Mucosa of descending colon (tissue), 3 donors: Measurements from ENCODE around the gene DYDC2. TPM values are rescaled to one million over a fixed set of nuclear protein-coding genes. Genes with fewer than 3 reads are reported as not detected.

Experiments
- ATAC-seq: fragments of 200-7000 bp; cut with Tn5 transposase; one replicate; pipeline ENCODE4 v1.9.1; 2020; ENCODE audit warnings: mild to moderate bottlenecking, moderate library complexity
- DNase-seq, 3 donors: peaks; one replicate each; pipeline ENCODE4 v3.0.0-alpha.2; 2020
- H3K36me3 ChIP-seq: fragments of 200-600 bp; one replicate; pipeline ENCODE4 v1.8.0; 2021; ENCODE audit warnings: low read depth, mild to moderate bottlenecking
- H3K4me1 ChIP-seq: fragments of 200-600 bp; one replicate; pipeline ENCODE4 v1.8.0; 2021; ENCODE audit warnings: low read depth, mild to moderate bottlenecking
- H3K4me3 ChIP-seq: fragments of 200-600 bp; one replicate; pipeline ENCODE4 v1.8.0; 2021; ENCODE audit warnings: mild to moderate bottlenecking
- H3K9me3 ChIP-seq: fragments of 200-600 bp; one replicate; pipeline ENCODE4 v1.8.0; 2021; ENCODE audit warnings: mild to moderate bottlenecking
- intact Hi-C, 2 donors: fragments of 100-400 bp; cut with DNase I in 1 of 2; cut with micrococcal nuclease in 1 of 2; formaldehyde crosslinking; loops; one replicate each; pipeline versions ENCODE4 v1.11.0 to v1.11.1; 2022; cut with DNase I, micrococcal nuclease
- total RNA-seq, 3 donors: library from RNA; stranded (reverse); fragmentation: NEBNext Ultra II Directional in 2 of 3; extraction: Animal tissue kit (Norgen Biotek cat#: 25700) in 2 of 3; gene quantifications; one replicate each; pipeline versions ENCODE4 v1.2.1 to v1.2.4, GENCODE V29; 2021 to 2023
- TF ChIP-seq, protein P1 (sequence below): fragments of 200-600 bp; IDR thresholded peaks from one replicate; pipeline ENCODE4 v1.8.0; 2022; ENCODE audit warnings: antibody characterized with exemption, mild to moderate bottlenecking
- donor health status: DM: no; HTN: no; CAD: no; lungs with moderate emphysema.
- donor health status: DM: no; HTN: no; CAD: no.
- donor health status: DM: no; HTN: yes; CAD: no.

The DYDC2 gene
- total RNA-seq, 3 donors from 2014 or later, result not detected

DNA sequence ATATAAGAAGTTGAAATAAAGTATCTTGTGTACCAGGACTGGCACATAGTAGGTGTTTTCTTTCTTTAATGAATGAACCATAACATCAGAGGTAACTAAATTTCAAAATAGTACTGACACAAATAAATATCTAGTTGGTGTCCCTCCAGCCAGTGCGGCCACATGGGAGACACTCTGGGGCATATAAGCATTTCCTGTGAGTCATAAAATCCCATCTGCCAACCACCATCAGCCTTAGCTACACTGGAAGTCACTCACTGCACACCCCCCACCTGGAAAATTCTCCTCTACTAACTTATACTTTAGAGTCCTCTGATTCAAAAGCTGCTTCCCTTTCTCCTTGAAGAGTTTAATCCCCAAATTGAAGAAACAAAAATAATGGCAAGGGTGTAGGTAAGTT is 32.5 kb upstream of the DYDC2 start:
- Histone ChIP-seq H3K4me3 (no peak overlapping the region), H3K36me3 (no peaks in the 10 kb centered on the region), H3K9me3 (no peaks in the 10 kb centered on the region), H3K4me1 (no peaks in the 10 kb centered on the region)
- no peak for ATAC-seq
- TF ChIP-seq, protein P1, sequence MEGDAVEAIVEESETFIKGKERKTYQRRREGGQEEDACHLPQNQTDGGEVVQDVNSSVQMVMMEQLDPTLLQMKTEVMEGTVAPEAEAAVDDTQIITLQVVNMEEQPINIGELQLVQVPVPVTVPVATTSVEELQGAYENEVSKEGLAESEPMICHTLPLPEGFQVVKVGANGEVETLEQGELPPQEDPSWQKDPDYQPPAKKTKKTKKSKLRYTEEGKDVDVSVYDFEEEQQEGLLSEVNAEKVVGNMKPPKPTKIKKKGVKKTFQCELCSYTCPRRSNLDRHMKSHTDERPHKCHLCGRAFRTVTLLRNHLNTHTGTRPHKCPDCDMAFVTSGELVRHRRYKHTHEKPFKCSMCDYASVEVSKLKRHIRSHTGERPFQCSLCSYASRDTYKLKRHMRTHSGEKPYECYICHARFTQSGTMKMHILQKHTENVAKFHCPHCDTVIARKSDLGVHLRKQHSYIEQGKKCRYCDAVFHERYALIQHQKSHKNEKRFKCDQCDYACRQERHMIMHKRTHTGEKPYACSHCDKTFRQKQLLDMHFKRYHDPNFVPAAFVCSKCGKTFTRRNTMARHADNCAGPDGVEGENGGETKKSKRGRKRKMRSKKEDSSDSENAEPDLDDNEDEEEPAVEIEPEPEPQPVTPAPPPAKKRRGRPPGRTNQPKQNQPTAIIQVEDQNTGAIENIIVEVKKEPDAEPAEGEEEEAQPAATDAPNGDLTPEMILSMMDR, result no peak
- intact Hi-C loops, result no loop called here
- DNase-seq, result no peak

DNA sequence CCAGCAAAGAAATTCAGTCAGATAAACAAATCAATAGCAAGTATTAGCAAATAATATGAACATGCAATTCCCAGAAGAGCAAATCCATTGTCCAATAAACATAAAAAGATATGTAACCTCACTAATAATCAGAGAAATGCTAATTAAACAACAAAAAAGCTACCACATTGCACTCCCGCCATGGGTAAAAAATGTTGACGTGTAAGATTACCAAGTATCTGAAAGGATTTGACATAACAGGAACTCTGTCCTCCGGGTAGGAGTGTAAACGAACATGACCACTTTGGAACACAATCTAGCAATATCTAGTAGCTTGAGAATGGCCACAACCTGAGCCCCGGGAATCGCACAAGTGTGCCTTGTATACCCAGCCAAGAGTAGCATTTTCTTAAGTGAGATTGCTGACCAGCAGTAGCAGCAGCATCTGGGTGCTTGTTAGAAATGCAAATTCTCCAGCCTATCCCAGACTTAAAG is 31.7 kb upstream of the DYDC2 start:
- no peaks in the 10 kb centered on the region for H3K9me3 ChIP-seq
- ATAC-seq, result no peak
- TF ChIP-seq, protein P1, result no peak
- H3K4me1 ChIP-seq, result no peaks in the 10 kb centered on the region
- H3K36me3 ChIP-seq, result no peaks in the 10 kb centered on the region
- H3K4me3 ChIP-seq, result no peak overlapping the region
- intact Hi-C loops, result no loop called here
- no peak for DNase-seq

DNA sequence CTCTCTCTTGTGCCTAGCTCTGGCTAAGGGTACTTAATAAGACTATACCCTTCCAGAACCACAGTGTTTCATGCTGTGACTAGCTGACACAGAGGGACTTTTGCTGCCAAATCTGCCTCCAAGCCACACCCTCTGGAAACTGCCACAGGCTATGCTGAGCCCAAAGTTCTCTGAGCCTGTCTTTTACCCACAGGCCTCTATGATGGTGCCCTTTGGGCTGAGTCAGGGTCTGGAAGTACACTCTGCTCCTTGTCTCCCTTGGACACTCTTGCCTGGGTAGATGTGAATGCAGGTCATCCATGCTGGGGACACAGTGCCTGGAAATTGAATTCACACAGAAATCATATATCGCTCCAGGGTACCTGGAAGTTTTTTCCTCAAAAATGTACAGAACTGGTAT is 22.6 kb upstream of the DYDC2 start:
- H3K9me3 ChIP-seq, result no peaks in the 10 kb centered on the region
- TF ChIP-seq, protein P1, result no peak
- ATAC-seq (no peak), DNase-seq (no peak)
- H3K36me3 ChIP-seq, result no peaks in the 10 kb centered on the region
- H3K4me3 ChIP-seq, result no peak overlapping the region
- intact Hi-C loops, result no loop called here
- no peaks in the 10 kb centered on the region for H3K4me1 ChIP-seq

DNA sequence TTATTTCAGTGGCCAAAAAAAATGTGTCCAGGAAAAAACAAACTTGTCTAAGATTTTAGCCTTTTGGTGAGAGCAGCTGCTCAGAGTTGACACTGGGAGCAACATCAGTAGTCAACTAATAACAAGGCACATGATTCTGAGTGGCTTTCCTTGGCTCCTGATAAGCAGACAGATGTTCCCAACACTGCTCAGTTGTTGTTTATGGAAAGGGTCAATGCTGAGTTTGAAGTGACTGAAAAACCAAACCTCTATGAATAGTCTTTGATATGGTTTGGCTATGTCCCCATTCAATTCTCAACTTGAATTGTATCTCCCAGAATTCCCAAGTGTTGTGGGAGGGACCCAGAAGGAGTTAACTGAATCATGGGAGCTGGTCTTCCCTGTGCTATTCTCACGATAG is 12.3 kb upstream of the DYDC2 start:
- no peak for ATAC-seq
- intact Hi-C loops, result no loop called here
- Histone ChIP-seq H3K4me1 (no peaks in the 10 kb centered on the region), H3K9me3 (no peaks in the 10 kb centered on the region), H3K4me3 (no peak overlapping the region), H3K36me3 (no peaks in the 10 kb centered on the region)
- DNase-seq, result no peak
- TF ChIP-seq, protein P1, result no peak

DNA sequence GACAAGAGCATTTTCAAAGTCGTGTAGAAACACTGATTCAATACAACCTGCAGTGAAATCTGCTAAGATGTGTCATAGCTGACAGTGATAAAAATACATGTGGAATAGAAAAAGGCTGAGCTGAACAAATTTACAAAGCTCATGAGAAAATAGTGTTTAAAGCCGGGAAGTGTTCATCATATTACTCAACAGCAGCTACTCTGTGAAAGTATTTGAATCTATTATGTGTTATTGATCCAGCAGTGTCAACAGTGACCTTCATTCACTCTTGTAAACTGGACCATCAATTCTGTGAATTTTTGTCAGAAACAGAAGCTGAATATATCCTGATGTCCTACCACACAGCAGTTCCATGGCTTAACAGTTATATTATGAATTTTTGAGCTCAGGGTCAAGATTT is 11.7 kb upstream of the DYDC2 start:
- H3K9me3 ChIP-seq, result no peaks in the 10 kb centered on the region
- H3K4me1 ChIP-seq, result no peaks in the 10 kb centered on the region
- H3K4me3 ChIP-seq, result no peak overlapping the region
- intact Hi-C loops, result no loop called here
- DNase-seq (no peak), ATAC-seq (no peak)
- H3K36me3 ChIP-seq, result no peaks in the 10 kb centered on the region
- TF ChIP-seq, protein P1, result no peak

DNA sequence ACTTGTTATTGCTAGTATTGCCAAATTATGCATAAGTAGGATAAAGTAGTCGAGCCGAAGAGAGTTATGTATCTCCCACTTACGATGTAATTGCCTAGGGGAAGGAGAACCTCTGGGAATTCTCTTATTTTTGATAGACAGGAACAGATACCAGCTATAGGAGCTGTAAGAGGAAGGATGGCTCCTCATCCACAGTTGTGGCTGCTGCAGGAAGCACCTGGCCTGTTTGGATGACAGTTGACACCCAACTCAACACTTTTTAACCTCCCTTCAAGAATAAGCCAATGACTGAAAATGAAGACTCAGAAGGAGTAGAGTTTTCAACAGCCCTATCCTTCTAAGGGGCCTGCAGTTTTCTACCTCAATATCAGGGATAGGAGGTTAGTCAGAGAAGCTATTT is 6.3 kb upstream of the DYDC2 start:
- H3K36me3 ChIP-seq, result no peaks in the 10 kb centered on the region
- intact Hi-C loops, result no loop called here
- no peak overlapping the region for H3K4me3 ChIP-seq
- no peak for DNase-seq
- no peaks in the 10 kb centered on the region for H3K9me3 ChIP-seq
- TF ChIP-seq, protein P1, result no peak
- H3K4me1 ChIP-seq, result no peaks in the 10 kb centered on the region
- ATAC-seq, result no peak
